Measurements from ENCODE around the gene ABRACL. TPM values are rescaled to one million over a fixed set of nuclear protein-coding genes. Genes with fewer than 3 reads are reported as not detected.
A peak's percentile ranks its signal among the peaks of the same experiment; 100 is the strongest.
"Not testable (repeated sequence)": the region's sequence is repeated elsewhere in the genome, so short reads cannot be mapped to it uniquely, and the experiment has no call there.

ABRACL gene
- total and polyA plus RNA-seq, 2 of the 8 experiments (the other 6 are each of a cell fraction or from before 2014, with no cell fraction given) = 103 to 167 TPM

- H3K4me2 ChIP-seq (ENCODE audit: insufficient read depth in 1 of 2, low read depth in 2 of 2, low read length in 2 of 2); CTCF ChIA-PET (ENCODE audit: partially characterized antibody): not testable (repeated sequence)
- H2AFZ ChIP-seq (ENCODE audit: low read length) = peak overlapping the region; percentile 15; the same call in 1 of the 2 replicates
These were observed 35.1 kb upstream of the ABRACL start for GRCh38 chr6:138993410-138993809.

More at GRCh38 chr6:138993410-138993809, 35.1 kb upstream of the ABRACL start:
- H2BK120ac ChIP-seq (replicated peaks; ENCODE audit: low read depth, low read length); H2BK5ac ChIP-seq (ENCODE audit: low read depth, low read length); H2BK15ac ChIP-seq (ENCODE audit: low read length); H2BK20ac ChIP-seq (ENCODE audit: low read length); H3K4me3 ChIP-seq (ENCODE audit: extremely low read depth in 1 of 4, insufficient read depth in 2 of 4, low read depth in 3 of 4, low read length in 4 of 4); H3K14ac ChIP-seq (ENCODE audit: insufficient read length); H3K9me3 ChIP-seq (ENCODE audit: insufficient read depth in 2 of 2, low read depth in 1 of 2, low read length in 1 of 2); H3K27ac ChIP-seq (ENCODE audit: low read depth, low read length); H3K4me1 ChIP-seq (replicated peaks in 1 of 4; ENCODE audit: control insufficient read depth in 3 of 4, insufficient read depth in 4 of 4, low read length in 3 of 4); FAIRE-seq; H3K79me1 ChIP-seq (ENCODE audit: low read depth, low read length); DNase-seq (ENCODE audit: low read depth in 1 of 2, low spot score in 2 of 2); H4K91ac ChIP-seq (replicated peaks; ENCODE audit: insufficient read length, low read length); H3K79me2 ChIP-seq (ENCODE audit: control insufficient read depth in 1 of 2, insufficient read depth in 2 of 2, low read length in 2 of 2); H3K23ac ChIP-seq (ENCODE audit: insufficient read length); H3K36me3 ChIP-seq (ENCODE audit: control insufficient read depth in 2 of 4, insufficient read depth in 4 of 4, low read length in 3 of 4); H3K9ac ChIP-seq (replicated peaks in 1 of 4; ENCODE audit: extremely low read depth in 1 of 4, low read depth in 3 of 4, low read length in 3 of 4); H4K5ac ChIP-seq (ENCODE audit: insufficient read length, low read depth, low read length); H4K8ac ChIP-seq (ENCODE audit: extremely low read depth, insufficient read depth, low read length); H4K20me1 ChIP-seq (replicated peaks in 1 of 2; ENCODE audit: control insufficient read depth in 1 of 2, insufficient read depth in 2 of 2, low read length in 2 of 2); H3K56ac ChIP-seq (replicated peaks; ENCODE audit: insufficient read length, low read depth, low read length); H3K4ac ChIP-seq (replicated peaks; ENCODE audit: insufficient read length, low read depth, low read length); H3K27me3 ChIP-seq (replicated peaks in 1 of 4; ENCODE audit: control insufficient read depth in 3 of 4, extremely low read depth in 1 of 4, insufficient read depth in 3 of 4, low read length in 3 of 4); H2AK5ac ChIP-seq (ENCODE audit: low read depth, low read length); H3K23me2 ChIP-seq (ENCODE audit: low read depth, low read length); POLR2A ChIA-PET (ENCODE audit: partially characterized antibody); H3K18ac ChIP-seq (ENCODE audit: extremely low read depth, low read length): not testable (repeated sequence)
- peak overlapping the region; percentile 50; the same call in 1 of the 2 replicates for H2BK12ac ChIP-seq (ENCODE audit: low read depth, low read length)
- WGBS, 2 experiments (ENCODE audit: extremely low coverage in 1 of 2, insufficient coverage in 1 of 2, insufficient read length in 1 of 2, insufficient replicate concordance in 2 of 2, low coverage in 1 of 2, low lambda C conversion rate in 2 of 2, missing lambda C conversion rate in 1 of 2) = 81% methylated on average over 1 of the region's 1 CpG; no CpG with 5 or more reads in 1 of the 2 experiments
